GM18499 (cell line): Measurements from ENCODE around the gene GNB3.

Experiments
- ATAC-seq: cut with Tn5 transposase; IDR thresholded peaks from one replicate; pipeline ENCODE4 v1.9.1; 2021; ENCODE audit warnings: moderate number of reproducible peaks; ENCODE audit not compliant: insufficient read depth, unreplicated experiment

The GNB3 gene

DNA sequence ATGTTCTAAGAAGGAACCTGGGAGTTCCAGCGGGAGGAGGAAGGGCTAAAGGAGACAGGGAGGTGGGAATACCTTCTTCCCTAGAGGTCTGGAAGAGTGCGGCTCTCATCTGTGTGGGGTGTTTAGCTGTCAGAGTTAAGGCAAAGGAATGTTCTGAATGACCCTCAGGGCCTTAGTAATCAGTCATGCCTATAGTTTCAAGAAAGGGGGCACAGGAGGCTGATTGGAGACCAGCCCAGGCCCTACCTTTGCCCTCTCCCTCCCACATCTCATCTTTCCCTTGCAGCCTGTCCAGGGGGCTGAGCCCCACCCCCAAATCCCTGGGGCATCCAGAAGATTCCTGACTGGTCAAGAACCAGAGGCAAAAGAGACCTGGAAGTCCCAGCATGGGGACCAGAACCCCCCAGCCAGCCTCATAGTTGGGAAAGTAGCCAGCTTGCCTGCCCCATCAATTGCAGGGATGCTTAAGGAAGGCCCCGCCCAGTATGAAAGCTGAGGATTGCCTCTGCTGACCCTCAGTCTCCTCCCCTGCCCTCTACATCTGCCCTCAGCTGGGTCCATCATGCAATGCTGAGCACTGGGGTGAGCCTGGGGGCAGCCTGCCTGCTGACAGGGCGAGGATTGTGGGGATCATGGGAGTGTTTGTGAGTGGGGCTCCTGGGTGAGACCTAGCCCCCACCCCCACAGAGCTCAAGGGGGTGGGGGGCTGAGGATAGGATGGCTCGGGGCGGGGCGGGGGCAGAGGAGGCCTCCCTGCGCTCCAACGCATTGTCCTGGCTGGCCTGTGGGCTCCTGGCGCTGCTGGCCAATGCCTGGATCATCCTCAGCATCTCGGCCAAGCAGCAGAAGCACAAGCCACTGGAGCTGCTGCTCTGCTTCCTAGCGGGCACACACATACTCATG lies 17.3 kb upstream of the GNB3 start:
- no peak for ATAC-seq

DNA sequence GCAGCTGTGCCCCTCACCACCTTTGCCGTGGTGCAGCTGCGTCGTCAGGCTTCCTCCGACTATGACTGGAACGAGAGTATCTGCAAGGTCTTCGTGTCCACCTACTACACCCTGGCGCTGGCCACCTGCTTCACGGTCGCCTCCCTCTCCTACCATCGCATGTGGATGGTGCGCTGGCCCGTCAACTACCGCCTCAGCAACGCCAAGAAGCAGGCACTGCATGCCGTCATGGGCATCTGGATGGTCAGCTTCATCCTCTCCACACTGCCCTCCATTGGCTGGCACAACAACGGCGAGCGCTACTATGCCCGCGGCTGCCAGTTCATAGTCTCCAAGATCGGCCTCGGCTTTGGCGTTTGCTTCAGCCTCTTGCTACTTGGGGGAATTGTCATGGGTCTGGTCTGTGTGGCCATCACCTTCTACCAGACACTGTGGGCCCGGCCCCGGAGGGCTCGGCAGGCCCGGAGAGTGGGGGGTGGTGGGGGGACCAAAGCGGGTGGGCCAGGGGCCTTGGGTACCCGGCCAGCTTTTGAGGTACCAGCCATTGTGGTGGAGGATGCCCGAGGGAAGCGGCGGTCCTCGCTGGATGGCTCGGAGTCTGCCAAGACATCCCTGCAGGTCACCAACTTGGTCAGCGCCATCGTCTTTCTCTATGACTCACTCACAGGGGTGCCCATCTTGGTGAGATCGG lies 16.5 kb upstream of the GNB3 start:
- ATAC-seq: no peak

DNA sequence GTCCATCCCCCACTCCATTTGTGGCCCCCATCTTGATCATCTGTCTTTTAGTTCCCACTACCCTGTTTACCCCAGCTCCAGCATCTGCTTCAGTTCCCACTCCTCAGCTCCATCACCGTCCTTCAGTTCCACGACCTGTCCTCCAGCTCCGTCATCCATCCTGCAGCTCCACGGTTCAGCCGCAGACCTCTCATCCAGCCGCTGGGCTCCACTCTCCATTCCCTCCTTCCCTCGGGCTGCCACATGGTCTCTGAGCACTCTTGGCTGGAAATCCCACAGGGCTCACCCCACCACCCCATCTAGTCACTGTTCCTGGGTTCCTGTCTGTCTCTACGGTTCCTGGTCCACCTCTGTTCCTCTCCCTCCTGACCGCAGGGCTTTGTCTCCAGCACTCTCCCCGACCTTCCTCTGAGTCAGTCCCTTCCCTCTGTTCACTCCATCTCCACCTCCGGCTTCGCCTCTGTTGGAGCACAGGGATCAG lies 15.8 kb upstream of the GNB3 start:
- ATAC-seq: no peak

DNA sequence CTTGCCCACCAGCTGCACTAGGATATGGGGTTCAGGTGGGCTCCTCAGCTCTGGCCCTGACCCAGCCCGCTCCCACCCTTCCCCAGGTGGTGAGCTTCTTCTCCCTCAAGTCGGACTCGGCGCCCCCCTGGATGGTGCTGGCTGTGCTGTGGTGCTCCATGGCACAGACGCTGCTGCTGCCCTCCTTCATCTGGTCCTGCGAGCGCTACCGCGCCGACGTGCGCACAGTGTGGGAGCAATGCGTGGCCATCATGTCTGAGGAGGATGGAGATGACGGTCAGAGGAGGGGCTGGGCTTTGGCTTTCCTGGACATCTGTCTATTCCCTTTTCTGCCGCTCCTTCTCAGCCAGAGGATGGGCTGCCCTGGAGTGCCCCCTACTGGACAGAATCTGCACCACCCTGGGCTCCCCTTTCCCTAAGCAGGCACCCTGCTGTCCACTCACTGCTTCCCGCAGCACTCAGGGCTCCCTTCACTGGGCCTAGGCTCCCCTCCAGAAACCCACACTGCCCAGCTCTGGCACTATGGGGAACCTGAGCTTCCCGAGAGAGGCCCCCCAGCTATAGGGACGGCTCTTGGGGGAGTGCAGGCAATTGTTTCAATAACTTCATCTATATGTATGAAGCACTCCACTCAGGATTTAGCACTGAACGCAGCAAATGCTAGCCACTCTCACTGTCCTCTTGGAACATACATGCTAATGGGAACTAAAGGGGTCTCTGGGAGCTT lies 15.2 kb upstream of the GNB3 start:
- no peak for ATAC-seq

DNA sequence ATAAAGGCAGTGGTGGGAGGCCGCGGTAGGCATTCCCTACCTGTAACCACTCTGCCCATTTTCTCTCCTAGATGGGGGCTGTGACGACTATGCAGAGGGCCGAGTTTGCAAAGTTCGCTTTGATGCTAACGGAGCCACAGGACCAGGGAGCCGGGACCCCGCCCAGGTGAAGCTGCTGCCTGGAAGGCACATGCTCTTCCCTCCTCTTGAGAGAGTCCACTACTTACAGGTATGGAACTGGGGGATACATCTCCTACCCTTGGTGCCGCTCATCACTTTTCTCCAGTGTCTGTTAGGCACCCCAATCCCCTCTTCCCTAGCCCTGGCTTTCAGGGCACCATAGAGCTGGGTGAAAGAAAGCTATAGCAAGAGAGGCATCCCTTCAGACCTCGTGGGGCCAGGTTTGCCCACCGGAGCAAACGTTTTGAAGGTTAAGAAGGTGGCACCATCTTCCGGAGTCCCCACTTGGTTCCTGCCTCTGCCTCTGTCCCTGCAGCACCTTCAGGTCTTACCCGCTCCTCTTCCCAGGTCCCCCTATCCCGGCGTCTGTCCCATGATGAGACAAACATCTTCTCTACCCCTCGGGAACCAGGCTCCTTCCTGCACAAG lies 14.5 kb upstream of the GNB3 start:
- no peak for ATAC-seq

DNA sequence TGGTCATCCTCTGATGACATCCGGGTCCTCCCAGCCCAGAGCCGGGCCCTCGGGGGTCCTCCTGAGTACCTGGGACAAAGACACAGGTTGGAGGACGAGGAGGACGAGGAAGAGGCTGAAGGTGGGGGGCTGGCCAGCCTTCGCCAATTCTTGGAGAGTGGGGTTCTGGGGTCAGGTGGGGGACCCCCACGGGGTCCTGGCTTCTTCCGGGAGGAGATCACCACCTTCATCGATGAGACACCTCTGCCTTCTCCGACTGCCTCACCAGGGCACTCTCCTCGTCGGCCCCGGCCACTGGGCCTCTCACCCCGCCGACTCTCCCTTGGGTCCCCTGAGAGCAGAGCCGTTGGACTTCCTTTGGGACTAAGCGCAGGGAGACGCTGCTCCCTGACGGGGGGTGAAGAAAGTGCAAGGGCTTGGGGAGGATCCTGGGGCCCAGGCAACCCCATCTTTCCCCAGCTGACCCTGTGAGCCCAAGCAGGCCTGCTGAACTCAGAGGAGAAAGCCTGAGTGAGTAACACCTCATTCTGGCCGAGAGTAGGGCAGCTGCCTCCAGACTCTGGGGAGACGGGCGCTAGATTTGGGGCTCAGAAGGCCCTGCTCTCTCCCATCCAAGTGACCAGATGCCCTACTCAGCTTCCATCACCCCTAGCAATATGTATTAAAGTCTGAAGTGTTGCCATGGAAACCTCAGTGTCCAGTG lies 13.8 kb upstream of the GNB3 start:
- ATAC-seq: no peak

DNA sequence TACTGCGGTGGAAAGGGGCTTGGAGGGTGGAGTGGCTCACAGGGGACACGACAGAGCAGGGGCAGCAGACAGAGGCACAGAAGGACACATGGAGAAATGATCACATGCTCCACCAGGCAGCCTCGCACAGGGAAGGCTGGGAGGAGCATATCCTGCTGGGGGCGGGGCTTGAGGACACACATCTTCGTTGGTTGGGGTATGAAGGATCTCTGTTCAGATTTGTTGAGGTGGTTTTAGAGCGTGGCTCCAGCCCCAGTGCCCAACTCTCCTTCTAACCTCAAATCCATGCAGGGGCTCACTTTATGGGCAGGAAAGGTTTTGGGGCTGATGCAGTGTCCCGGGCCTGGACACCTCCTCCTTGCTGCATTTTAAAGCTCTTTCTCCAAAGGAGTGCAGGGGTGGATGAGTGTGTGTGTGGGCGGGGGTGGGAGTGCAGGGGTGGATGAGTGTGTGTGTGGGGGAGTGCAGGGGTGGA lies 13.3 kb upstream of the GNB3 start:
- ATAC-seq: no peak

DNA sequence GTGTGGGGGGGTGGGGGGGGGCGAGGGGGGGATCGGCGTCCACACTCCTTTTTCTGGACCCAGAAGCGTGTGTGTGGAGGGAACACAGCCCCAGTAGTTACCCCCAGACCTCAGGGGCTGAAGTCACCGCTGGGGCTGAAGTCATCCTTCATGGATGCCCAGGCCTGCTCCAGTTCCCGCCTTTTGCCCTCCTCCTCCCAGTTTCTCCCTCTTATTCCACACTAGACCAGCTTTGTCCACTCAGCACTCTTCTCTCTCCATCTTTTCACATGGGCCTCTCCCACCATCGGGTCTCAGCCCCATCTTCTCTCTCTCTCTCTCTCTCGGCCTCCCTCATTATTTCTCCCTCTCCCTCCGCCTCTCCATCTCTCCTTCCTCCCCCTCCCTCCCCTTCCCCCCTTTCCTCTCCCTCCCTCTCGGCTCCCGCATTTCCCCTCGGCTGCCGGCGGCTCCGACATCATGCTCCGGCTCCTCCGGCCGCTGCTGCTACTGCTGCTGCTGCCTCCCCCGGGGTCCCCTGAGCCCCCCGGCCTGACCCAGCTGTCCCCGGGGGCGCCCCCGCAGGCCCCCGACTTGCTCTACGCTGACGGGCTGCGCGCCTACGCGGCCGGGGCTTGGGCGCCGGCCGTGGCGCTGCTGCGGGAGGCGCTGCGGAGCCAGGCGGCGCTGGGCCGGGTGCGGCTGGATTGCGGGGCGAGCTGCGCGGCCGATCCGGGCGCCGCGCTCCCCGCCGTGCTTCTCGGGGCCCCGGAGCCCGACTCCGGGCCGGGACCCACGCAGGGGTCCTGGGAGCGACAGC lies 12.5 kb upstream of the GNB3 start, which contains the start of gene P3H3:
P3H3 (plus strand) TSS at position 426 of the 799 bp plus-strand sequence; CDS start at position 460, 34 bp downstream.
- ATAC-seq: no peak

DNA sequence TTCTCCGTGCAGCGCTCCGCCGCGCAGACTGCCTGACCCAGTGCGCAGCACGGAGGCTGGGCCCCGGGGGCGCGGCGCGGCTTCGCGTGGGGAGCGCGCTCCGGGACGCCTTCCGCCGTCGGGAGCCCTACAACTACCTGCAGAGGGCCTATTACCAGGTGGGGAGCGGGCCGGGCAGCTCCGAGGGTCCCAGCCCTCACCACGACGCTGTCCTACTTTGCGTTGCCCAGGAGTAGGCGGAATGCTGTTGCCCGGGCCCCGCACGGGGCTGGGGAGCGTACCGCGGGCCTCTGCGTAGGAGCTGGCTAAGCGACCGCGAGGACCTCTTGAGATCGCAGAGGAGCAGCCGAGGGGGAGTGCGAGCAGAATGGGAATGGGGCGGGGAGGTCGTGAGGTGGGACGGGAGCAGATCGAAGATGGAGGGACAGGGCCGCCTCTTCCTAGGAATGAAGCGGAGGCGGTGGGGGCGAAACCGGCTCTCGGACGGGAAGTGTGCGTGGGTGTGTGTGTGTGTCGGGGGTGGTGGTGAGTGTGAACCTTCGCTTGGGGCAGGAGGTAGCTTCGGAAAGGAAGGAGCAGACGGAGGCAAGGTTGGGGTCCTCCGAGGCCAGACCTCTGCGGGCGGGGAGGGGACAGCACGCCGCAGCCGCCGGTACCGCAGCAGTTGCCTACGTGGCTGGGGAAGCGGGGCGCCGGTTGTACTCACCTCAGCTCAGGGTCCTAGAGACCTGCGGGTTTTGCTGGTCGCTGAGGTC lies 11.8 kb upstream of the GNB3 start:
- ATAC-seq: no peak

DNA sequence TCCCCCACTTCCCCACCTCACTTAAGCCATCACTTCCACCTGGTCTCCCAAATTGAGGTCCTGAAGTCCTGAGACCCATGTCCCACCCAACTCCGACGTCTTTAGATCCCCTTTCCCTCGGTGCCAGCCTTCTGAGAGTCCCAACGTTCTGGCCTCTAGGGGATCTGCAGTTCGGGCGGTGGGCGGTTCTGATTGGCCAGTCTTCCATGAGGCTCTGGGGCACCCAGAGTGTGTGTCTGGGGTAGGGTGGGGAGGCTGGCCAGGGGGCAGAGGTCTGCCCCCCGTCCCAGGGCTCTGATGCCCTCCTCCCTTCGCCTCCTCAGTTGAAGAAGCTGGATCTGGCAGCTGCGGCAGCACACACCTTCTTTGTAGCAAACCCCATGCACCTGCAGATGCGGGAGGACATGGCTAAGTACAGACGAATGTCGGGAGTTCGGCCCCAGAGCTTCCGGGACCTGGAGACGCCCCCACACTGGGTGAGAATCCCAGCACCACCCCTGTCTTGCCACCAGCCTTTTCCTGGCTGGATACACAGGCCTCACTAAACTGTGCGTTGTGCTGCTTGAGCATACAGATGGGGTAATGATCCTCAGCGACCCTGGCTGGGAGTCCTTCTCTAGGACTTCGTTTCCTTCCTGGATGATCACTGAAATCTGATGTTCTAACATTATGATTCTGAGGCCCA lies 11.0 kb upstream of the GNB3 start:
- no peak for ATAC-seq

DNA sequence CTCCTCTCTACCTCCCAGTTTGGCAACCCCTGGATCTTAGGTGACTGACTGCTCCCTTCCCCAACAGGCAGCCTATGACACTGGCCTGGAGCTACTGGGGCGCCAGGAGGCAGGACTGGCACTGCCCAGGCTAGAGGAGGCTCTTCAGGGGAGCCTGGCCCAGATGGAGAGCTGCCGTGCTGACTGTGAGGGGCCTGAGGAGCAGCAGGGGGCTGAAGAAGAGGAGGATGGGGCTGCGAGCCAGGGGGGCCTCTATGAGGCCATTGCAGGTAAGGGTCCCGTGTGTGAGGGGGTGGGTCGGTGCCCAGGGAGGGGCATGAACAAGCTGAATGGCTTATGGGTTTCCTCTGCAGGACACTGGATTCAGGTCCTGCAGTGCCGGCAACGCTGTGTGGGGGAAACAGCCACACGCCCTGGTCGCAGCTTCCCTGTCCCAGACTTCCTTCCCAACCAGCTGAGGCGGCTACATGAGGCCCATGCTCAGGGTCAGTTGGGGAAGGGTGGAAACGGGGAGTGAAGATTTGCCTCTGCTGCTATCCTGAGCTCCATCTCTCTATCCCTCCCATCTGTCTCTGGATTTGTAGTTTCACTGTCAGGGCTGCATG lies 10.3 kb upstream of the GNB3 start:
- ATAC-seq: no peak

DNA sequence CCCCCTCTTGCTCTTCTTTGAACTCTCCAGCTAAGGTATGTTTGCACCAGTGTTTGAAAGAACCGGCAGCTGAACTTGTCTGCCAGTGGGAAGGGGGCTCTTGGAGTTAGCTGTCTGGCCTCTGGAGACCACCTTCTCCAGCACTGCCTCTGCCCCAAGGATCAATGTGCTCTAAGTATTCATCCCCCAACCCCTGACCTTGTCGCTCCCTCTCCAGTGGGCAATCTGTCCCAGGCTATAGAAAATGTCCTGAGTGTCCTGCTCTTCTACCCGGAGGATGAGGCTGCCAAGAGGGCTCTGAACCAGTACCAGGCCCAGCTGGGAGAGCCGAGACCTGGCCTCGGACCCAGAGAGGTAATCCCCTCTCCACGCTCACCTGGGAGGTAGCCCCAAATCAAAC lies 9.7 kb upstream of the GNB3 start:
- ATAC-seq: no peak

DNA sequence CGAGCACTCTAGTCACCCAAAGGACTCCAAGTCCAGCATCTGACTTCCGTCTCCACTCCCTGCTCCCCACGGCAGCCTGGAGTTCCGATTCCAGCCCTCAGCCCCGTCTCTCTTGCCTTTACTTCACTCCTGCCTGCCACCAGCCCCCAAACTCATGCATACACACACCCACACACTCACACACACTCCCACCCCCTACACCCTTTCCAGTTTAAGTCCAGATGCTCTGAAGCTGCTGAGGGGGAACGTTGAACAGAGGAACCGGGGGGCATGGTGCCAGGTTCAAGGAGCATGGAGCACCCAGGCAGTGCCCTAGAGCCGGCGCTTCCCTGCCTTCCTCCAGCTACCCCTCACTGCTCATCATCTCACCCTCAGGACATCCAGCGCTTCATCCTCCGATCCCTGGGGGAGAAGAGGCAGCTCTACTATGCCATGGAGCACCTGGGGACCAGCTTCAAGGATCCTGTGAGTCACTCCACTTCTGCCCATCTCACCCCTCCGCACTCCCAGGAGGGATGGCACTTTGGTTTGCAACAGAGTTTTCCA lies 9.2 kb upstream of the GNB3 start:
- no peak for ATAC-seq

DNA sequence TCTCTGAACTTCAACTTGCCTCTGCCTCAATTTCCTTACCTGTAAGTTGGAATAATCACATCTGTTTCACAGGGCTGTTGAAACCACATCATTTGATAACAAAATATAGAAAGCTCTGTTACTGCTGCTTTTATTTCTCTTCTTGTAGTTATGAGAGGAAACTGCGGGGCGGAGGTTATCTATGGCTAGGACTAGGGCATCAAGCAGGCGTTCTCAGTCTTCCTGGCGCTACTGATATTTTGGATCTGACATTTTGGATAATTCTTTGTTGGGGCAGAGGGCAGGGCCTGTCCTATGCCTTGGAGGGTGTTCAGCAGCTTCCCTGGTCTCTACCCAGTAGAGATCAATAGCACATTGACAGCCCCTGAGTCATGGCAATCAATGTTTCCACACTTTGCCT lies 8.6 kb upstream of the GNB3 start:
- no peak for ATAC-seq

DNA sequence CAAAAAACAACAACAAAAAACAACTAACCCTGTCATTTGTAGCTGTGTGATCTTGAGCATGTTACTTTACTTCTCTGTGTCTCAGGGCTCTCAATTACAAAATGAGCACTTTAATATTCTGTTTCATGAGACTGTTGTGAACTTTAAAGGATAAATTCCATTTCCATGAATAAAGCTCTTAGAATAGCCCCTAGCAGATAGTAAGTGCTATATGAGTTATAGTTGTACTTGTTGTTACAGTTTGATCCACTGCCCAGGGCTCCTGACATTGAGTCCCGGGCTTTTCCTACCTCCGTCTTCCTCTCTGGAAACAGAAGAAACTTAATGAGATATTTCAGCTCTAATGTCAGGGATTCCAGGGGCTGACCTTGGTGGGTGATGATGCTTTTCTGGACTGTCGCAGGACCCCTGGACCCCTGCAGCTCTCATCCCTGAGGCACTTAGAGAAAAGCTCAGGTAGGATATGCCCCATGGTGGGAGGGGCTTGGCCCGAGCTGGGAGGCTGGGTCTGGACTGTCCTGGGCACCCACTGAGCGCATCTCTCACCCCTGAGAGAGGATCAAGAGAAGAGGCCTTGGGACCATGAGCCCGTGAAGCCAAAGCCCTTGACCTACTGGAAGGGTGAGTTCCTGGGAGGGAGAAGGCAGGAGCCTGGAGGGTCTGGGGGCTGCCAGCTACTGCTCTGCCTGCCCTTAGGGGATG lies 7.4 kb upstream of the GNB3 start:
- no peak for ATAC-seq

DNA sequence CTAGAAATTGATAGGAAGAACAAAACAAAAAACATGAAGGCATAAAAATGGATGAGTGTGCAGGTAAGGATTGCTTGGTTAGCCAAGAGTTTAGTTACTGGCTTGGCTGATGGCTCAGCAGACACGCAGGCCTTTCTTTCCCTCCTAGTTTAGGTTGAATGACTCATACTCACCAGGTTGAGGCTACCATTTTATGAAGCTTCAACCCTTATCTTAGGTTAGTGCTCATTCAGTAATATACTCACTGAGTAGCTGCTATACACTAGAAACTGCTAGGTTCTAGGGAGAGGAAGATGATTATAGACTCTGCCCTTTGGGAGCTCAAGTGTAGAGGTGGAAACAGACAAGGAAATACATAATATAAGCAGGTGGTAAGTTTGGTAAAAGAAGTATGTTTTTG lies 6.5 kb upstream of the GNB3 start:
- ATAC-seq: no peak
